CD4-positive, alpha-beta T cell (primary cell): ENCODE results near the gene DISP3. TPM values are rescaled to one million over a fixed set of nuclear protein-coding genes. Genes with fewer than 3 reads are reported as not detected.

Experiments used
- ATAC-seq: fragments of 200-7000 bp; cut with Tn5 transposase; one replicate; pipeline ENCODE4 v1.10.0; 2022; ENCODE audit warnings: mild to moderate bottlenecking; ENCODE audit not compliant: poor library complexity
- CTCF ChIA-PET: fragments of 350-600 bp; sonication (Branson Sonifier 250); formaldehyde crosslinking; loops from one replicate; lab custom pipeline; 2021; ENCODE audit warnings: antibody characterized with exemption, inconsistent platforms; lab: Charles Lee
- POLR2A ChIA-PET: fragments of 350-600 bp; sonication (Branson Sonifier 250); formaldehyde crosslinking; loops from one replicate; lab custom pipeline; 2021; ENCODE audit warnings: antibody characterized with exemption, inconsistent platforms; lab: Charles Lee
- DNase-seq, 14 experiments: peaks; one replicate each; pipeline ENCODE4 v3.0.0-alpha.2; 2013 to 2020; ENCODE audit warnings: mixed read lengths in 2 of 14
- H3K27ac ChIP-seq, 2 donors: one replicate each; pipeline versions ENCODE4 v1.5.1 to v1.7.0; 2013; ENCODE audit warnings: low read length in 2 of 2, low read depth in 1 of 2, mild to moderate bottlenecking in 1 of 2
- H3K27me3 ChIP-seq, 2 experiments: 1 replicate in 1 of 2; 2 replicates in 1 of 2; pipeline versions ENCODE4 v1.6.1 to v1.7.0; 2013; ENCODE audit warnings: low read length in 2 of 2, control low read depth in 1 of 2, mild to moderate bottlenecking in 1 of 2, moderate library complexity in 1 of 2; ENCODE audit not compliant: insufficient read depth in 2 of 2, control insufficient read depth in 1 of 2
- H3K36me3 ChIP-seq: one replicate; pipeline ENCODE4 v1.6.1; 2013; ENCODE audit warnings: low read length, control low read depth; ENCODE audit not compliant: insufficient read depth
- H3K4me1 ChIP-seq: one replicate; pipeline ENCODE4 v1.6.1; 2013; ENCODE audit warnings: low read length, control low read depth; ENCODE audit not compliant: insufficient read depth
- H3K4me3 ChIP-seq: one replicate; pipeline ENCODE4 v1.5.1; 2013; ENCODE audit warnings: mild to moderate bottlenecking, low read length, moderate library complexity
- H3K9me3 ChIP-seq, 2 experiments: 1 replicate in 1 of 2; 2 replicates in 1 of 2; pipeline versions ENCODE4 v1.6.1 to v1.7.0; 2013; ENCODE audit warnings: low read length in 2 of 2, mild to moderate bottlenecking in 2 of 2, control low read depth in 1 of 2, moderate library complexity in 1 of 2; ENCODE audit not compliant: control insufficient read depth in 1 of 2, insufficient read depth in 1 of 2
- H3K27ac Mint-ChIP-seq: one replicate; pipeline ENCODE4 v1.8.0; 2020; ENCODE audit warnings: mixed read lengths
- H3K27me3 Mint-ChIP-seq: one replicate; pipeline ENCODE4 v1.8.0; 2021; ENCODE audit warnings: mixed read lengths
- H3K36me3 Mint-ChIP-seq: one replicate; pipeline ENCODE4 v1.8.0; 2021; ENCODE audit warnings: low read depth, mixed read lengths
- H3K4me1 Mint-ChIP-seq: one replicate; pipeline ENCODE4 v1.8.0; 2021; ENCODE audit warnings: low read depth, mixed read lengths
- H3K4me3 Mint-ChIP-seq: one replicate; pipeline ENCODE4 v1.8.0; 2020; ENCODE audit warnings: mild to moderate bottlenecking, mixed read lengths
- H3K9me3 Mint-ChIP-seq: one replicate; pipeline ENCODE4 v1.8.0; 2020; ENCODE audit warnings: mixed read lengths
- CTCF ChIP-seq: fragments of 200-600 bp; IDR thresholded peaks from one replicate; pipeline ENCODE4 v1.8.0; 2022; ENCODE audit warnings: antibody characterized with exemption, mild to moderate bottlenecking
- intact Hi-C, 2 experiments: fragments of 100-400 bp; cut with DNase I in 1 of 2; cut with micrococcal nuclease in 1 of 2; formaldehyde crosslinking; loops; one replicate each; pipeline versions ENCODE4 v1.15.1 to v1.9.0; 2023 to 2025; cut with DNase I, micrococcal nuclease
- total RNA-seq, 174 experiments: library from RNA in 2 of 174; stranded (reverse) in 2 of 174; gene quantifications; one replicate each; pipeline ENCODE4 v1.2.3 and lab custom pipeline; 2021 to 2026

The DISP3 gene
- total RNA-seq, 2 experiments from 2014 or later: 0.55 to 0.56 TPM

- no peak overlapping the region for H3K4me3 Mint-ChIP-seq
- peaks cover 42% of the 10 kb centered on the region for H3K36me3 Mint-ChIP-seq
- H3K27me3 Mint-ChIP-seq: peaks cover 9% of the 10 kb centered on the region
- Histone ChIP-seq H3K27ac (no peak overlapping the region), H3K36me3 (no peaks in the 10 kb centered on the region), H3K27me3 (peaks cover 0 to 5% of the 10 kb centered on the region in 2 experiments), H3K9me3 (peaks cover 27 to 38% of the 10 kb centered on the region in 2 experiments), H3K4me1 (no peaks in the 10 kb centered on the region), H3K4me3 (no peak overlapping the region)
- POLR2A ChIA-PET: no interaction called here
- no peak for ATAC-seq
- H3K27ac Mint-ChIP-seq: no peak overlapping the region
- CTCF ChIA-PET: no interaction called here
- TF ChIP-seq CTCF: no peak
- peaks cover 23% of the 10 kb centered on the region for H3K9me3 Mint-ChIP-seq
- no peaks in the 10 kb centered on the region for H3K4me1 Mint-ChIP-seq
- no peak for DNase-seq
- intact Hi-C loops: no loop called here
These were observed 26.9 kb downstream of the DISP3 start for GRCh38 chr1:11505591-11506538.

GRCh38 chr1:11507309-11507708 lies 28.4 kb downstream of the DISP3 start:
- Histone ChIP-seq H3K4me3 (no peak overlapping the region), H3K9me3 (peaks cover 16 to 38% of the 10 kb centered on the region in 2 experiments), H3K27me3 (no peaks in the 10 kb centered on the region), H3K36me3 (no peaks in the 10 kb centered on the region), H3K27ac (no peak overlapping the region), H3K4me1 (no peaks in the 10 kb centered on the region)
- no peaks in the 10 kb centered on the region for H3K4me1 Mint-ChIP-seq
- peaks cover 36% of the 10 kb centered on the region for H3K36me3 Mint-ChIP-seq
- peaks cover 1% of the 10 kb centered on the region for H3K27me3 Mint-ChIP-seq
- no peak overlapping the region for H3K4me3 Mint-ChIP-seq
- POLR2A ChIA-PET: no interaction called here
- H3K27ac Mint-ChIP-seq: no peak overlapping the region
- intact Hi-C loops: no loop called here
- H3K9me3 Mint-ChIP-seq: peaks cover 19% of the 10 kb centered on the region
- no peak for ATAC-seq
- CTCF ChIA-PET: no interaction called here
- TF ChIP-seq CTCF: no peak
- no peak for DNase-seq

- no peak overlapping the region for H3K27ac Mint-ChIP-seq
- H3K4me1 Mint-ChIP-seq: no peaks in the 10 kb centered on the region
- POLR2A ChIA-PET: no interaction called here
- no peak overlapping the region for H3K4me3 Mint-ChIP-seq
- Histone ChIP-seq H3K27ac (no peak overlapping the region), H3K9me3 (peaks cover 0 to 7% of the 10 kb centered on the region in 2 experiments), H3K4me3 (no peak overlapping the region), H3K36me3 (no peaks in the 10 kb centered on the region), H3K4me1 (no peaks in the 10 kb centered on the region), H3K27me3 (no peaks in the 10 kb centered on the region)
- no peaks in the 10 kb centered on the region for H3K27me3 Mint-ChIP-seq
- CTCF ChIA-PET: no interaction called here
- peaks cover 3% of the 10 kb centered on the region for H3K9me3 Mint-ChIP-seq
- DNase-seq (no peak), ATAC-seq (no peak)
- peaks cover 10% of the 10 kb centered on the region for H3K36me3 Mint-ChIP-seq
- TF ChIP-seq CTCF: no peak
- intact Hi-C loops: no loop called here
These were observed 34.7 kb downstream of the DISP3 start for GRCh38 chr1:11513681-11514080.
